Inflammatory macrophage treated with lipopolysaccharide for 1 hour (primary cell): ENCODE results near the gene ARVCF.
A peak's percentile ranks its signal among the peaks of the same experiment; 100 is the strongest.

ENCODE experiments used
- DNase-seq, 2 donors: peaks; one replicate each; pipeline ENCODE4 v3.0.0-alpha.2; 2020 to 2022

ARVCF gene

DNA sequence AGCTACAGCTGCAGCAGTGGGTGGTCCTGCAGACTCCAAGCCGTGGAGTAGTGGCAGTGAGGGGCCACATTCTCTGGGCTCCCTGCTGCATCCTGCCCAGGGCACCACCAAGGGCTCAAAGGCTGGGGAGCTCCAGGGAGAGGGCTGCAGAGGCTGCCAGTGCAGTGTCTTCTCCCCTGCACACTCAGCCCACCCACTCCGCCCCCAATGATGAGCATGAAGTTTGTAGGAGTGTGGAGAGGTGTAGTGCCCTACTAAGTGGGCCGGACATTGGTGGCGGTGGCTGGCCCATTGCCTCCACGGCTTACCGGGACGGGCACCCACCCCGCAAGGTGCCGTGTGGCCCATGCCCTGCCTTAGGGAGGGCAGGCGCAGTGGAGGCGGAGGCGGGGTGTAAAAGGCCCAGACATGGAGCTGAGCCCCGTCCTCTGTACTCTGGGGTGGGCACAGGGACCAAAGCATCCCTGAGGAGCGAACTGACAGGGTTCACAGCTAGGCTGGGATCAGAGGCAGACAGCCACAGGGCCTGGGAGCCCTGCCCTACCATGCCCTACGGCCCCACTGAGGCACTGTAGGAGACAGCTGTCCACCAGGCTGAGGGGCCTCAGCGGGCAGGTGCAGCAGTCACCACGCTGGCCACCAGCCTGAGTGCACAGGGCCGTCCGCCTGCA lies 18.9 kb downstream of the ARVCF start:
- no peak for DNase-seq

DNA sequence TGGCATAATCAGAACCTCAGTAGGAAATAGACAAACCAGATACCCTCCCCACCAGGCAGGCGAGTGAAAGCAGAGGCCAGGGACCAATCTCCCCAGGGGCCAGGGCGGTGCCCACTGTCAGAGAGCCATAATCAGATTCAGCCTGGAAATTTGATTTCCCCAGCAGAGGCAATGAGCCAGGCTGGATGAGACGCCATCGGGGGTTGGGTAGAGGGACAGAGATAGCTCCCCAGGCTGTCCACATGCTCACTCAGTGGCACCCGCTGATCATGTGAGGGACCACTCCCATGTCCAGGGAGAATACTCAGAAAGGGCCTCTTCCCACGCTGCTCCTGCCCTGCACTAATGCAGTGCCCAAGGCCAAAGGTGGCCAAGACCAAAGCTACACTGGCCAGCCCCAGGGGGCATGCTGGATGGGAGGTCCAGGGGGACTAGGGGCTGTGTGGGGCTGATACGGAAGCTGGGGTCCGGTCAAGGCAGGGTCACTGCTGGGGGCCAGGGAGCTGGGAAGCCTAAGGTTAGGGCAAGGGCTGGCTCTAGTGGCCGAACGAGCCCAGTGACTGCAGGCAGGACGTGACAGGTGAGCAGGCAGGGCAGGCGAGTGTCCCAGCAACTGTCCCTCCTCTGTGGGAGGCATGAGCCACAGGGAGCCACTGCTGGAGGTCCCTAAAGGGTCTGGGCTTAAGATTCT lies 19.8 kb downstream of the ARVCF start:
- no peak for DNase-seq

DNA sequence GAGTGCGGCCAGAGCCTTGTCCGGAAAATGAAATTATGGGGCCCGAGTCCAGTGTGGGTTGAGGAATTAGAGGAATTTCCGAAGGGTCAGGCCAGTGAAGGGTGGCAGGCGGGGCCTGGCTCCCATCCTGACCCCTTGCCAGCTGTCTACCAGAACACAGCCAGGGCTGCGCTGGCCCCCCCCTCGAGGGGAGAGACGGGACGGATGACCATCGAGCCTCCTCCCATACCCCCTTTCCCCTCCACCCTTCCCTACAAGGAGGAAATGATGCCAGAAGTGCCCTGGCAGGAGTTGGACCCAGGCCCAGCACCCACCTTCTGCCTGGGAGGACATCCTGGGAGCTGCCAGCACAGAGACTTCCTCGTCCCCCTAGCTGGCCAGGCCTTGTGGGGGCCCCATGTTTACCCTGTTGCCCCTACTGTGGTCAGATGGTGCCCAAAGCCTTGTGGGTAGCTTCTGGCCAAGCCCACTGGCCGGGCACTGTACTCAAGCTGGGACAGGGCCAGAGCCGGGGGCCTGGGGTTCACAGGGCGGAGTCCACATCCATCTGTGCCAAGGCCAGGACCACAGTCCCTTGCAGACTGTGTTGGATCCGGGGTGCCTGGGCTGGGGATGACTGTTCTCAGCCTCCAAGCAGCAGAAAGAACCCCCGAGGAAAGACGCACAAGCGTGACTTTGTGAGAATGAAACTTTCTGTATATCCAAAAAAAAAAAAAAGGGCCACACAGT lies 20.8 kb downstream of the ARVCF start:
- no peak for DNase-seq

DNA sequence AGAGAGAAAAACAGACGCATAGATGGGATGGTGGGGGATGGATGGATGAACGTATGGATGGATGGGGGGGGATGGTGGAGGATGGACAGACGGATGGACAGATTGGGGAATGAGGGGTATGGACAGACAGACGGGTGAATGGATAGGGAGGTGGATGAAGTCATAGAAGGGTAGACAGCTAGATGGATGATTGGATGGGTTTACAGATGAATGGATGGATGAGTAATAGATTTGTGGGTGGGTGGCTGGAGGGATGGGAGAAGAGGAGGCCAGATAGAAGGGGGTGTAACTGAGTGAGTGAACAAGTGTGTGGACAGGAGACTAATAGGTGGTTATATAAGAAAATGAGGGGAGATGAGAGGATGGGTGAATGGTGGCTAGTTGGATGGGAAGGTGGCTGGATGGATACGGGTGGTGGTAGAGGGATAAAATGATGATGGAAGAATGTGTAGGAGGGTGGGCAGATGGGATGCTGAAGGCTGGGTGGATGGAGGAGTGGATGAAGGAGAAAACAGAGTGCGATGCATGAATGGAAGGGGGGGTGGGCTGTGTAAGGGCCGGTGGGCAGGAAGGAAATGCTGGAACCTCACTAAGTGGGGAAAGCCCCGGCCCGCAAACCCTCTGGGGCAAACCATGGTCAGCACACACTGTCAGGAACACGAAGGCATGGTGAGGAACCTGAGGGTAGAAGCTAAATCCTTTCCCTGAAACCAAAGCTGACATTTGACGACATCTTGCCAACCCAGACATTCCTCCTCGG lies 21.6 kb downstream of the ARVCF start:
- DNase-seq, result no peak

DNA sequence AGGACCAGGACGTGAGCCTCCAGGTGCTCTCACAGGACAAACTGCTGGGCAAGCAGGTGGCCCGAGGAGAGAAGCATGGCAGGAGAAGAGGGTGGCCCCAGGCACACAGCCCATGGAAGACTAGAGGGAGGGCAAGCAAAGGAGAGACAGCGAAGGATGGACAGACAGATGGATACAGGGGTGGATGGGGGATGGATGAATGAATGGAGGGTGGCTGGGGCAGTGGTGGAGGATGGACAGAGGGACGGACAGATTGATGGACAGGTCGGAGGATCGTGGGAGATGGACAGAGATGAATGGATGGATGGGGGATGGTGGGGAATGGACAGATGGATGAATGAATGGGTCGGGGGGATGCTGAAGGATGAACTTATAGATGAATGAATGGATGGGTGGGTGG lies 22.7 kb downstream of the ARVCF start:
- no peak for DNase-seq

DNA sequence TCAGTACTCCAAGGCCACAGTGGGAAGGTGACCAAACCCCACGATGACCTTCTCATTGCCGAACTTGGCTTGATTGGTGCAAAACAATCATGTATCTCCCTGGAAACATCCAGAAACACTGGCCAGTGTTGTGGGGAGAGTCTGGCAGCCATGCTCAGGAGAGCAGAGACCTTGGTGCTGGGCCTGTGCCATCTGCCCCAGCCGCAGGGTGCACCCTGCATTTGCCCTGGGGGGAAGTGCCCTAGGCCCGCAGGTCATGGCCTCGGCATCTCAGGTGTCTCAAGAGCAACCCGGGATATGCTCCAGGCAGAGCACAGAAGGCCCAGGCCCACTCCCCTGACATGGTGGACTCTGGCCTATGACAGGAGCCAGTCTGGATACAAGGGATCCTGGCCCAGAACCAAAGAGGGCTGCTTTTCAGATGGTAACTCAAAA lies 23.7 kb downstream of the ARVCF start:
- DNase-seq, result no peak

DNA sequence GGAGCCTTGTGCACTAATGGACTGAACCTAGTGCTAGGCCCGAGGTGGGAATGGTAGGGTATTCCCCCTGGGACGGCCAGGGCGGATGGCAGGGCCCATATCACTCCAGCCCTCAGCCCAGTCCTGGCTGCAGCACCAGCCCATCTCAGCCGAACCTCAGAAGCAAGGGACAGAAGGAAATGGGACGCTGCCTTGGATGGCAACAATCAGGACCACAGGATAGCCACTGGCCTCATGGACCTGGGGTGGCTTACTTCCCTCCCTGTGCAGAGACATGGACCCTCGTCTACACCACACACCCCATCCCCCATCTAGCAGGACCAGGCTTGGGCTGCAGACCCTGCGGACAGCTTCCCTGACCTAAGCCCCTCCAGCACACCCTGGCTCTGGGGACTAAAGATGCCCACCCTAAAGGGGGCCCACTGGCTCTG lies 24.1 kb downstream of the ARVCF start:
- DNase-seq, result no peak

DNA sequence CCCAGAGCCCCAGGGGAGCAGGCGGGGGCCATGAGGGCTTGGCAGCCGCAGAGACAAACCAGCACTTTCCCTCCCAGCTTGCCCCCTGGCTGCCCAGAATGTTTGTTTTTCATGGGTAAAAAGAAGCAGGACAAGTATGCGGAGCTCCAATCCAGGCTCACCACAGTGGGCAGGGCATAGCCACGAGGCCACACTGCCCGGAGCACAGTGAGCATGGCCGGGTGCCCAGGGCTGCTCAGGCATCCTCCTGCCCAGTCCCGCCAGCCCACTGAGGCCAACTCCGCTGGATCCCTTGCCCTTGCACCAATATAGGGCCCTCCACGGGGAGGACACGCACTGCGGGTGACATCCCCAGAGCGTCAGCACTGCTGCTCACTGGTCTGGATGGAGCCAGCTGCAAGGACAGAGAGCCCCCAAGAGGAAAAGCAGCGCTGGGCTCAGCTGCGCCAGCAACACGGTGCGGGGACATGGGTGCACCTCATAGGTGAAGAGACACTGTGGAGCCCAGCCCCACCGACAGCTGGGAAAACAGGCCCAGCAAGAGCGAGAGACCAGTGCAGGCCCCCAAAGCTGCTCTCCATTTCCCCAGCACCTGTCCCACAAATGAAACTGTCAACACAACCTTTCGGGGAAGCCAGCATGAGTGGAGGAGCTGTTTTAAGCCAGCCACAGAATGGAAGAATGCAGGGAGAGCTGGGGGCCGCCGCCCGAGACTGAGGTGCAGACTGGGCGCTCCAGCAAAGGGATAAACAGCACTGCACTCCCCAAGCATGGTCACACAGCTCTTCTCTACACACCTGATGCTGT lies 24.8 kb downstream of the ARVCF start:
- no peak for DNase-seq

DNA sequence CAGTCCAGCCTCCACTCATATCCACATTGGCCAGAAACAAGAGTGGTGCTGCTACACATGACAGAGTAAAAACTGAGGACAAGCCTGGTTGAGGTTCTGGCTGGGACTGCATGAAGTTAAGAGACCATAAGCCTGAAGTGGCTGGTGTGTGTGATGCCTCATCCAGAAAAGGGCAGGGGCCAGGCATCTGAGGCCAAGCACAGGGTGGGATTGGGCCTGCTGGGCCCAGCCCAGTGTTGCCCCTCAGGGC lies 25.3 kb downstream of the ARVCF start:
- no peak for DNase-seq

DNA sequence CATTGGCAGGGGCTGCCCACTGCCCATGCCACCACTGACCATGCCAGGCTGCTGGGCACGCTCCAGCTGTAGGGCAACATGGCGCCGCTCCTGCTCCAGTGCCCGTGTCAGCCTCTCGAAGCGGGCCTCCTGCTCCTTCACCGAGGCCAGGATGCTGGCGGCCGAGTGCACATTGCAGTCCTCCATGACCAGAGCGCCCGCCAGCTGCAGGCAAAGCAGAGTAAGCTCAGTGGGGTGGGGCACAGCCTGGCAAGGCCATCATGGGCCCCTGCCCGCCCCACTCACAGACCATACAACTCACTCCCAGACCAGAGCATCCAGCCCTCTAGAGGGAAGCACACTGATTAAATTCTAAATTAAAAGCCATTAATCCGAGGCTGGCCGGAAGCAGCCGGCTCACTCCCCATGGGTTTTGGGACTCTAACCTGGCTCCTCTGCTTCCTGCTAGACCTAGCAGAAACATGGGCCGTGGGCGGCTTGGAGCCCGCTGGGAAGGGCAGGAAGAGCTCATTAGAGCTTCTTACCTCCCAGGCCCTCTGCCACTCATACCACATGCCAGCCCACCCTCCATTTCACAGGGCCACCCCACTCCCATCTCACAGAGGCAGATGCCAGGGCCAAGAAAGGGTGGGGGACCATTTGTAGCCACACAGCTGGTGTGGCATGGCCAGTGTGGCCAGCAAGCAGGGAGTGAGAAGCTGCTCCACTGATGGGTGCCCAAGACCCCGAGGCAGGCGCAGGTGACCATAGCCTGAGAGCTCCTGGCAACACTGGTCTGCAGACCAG lies 25.8 kb downstream of the ARVCF start:
- no peak for DNase-seq

DNA sequence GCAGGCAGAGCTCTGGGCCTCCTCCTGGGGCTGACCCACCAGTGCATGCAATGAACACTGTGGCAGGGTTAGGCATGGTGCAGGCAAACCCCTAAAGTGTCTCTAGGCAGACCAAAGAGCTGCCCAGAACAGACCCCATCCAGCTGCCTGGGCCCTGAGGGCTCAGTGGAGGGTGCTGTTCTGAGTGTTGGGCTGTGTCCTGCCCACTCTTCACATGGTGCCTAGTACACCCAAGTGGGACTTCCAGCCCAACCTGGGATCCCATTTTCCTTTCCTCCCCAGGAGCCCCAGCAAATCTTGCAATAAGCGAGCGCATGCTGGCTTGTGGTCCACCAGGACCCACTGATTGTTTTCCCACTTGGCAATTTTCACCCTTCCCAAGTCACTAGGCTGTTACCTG lies 26.4 kb downstream of the ARVCF start:
- DNase-seq, result no peak

DNA sequence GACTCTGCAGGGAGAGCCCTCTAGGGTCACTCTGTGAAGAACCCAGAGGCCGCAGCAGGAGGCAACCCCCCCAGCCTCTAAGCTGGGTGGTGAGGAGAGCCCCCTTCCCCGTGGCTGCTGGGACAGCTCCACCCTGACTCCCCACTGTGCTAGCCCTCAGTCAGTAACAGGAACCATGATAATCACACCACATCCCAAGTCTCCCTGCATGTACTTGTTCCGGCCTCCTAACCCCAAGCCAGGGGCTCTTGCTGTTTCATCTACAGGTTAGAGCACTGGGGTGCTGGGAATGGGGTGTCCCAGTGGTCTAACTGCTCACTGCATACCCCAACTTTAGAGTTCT lies 26.9 kb downstream of the ARVCF start:
- DNase-seq, result no peak

DNA sequence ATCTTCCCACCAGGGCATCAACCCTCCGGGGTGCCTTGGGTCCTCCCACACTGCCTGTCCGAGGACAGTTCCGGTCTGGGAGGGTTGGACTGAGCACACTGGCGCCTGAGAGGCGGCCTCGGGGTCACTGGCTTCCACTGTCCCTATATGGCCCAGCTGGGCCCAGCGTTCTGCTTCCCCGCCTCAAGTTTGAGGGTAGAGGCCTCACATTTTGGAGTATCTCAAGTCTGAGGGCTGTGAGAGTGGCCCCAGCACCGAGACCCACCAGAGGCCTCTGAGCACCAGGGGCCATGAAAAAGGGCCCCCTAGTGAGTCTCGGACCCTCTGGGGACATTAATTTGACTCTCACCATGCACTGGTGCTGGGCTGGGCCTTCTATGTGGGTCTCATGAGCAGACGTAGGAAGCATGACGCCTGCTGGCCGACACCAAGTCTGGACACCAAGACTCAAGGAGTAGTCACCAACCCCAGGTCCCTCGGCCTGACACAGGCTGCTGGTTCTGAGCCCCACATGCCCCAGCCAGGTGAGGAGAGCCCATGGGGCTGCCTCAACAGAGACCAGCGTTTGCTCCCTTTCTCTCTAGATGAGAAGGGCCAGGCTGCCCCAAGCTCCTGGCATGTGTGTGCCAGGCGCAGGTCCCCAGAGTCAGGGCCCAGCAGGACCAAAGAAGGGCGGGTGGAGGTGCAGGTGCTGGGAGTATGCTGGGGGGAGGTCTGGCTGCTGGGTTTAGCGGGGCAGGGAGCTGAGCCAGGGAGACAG lies 27.5 kb downstream of the ARVCF start:
- no peak for DNase-seq

DNA sequence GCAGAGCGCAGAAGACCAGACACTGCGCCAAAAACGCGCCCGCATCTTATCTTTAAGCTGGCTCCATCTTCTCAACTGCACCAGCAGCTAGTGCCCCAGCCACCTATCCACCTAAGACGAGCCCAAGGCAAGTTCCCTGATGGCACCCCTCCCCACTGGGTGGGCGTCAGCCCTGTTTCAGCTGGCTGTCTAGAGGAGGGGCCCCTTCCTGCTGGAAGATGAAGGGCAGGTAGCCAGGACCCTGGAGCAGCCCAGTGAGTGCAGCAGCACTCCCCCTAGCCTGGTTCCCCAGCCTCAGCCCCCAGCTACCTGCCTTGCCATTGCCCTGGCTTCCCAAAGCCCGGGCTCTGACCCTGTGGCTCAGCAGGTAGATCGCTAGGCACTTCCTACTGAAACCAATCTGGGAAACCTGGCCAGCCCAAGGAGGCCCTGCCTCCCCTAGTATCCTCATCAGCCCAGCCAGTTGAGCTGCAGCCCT lies 28.3 kb downstream of the ARVCF start:
- no peak for DNase-seq

DNA sequence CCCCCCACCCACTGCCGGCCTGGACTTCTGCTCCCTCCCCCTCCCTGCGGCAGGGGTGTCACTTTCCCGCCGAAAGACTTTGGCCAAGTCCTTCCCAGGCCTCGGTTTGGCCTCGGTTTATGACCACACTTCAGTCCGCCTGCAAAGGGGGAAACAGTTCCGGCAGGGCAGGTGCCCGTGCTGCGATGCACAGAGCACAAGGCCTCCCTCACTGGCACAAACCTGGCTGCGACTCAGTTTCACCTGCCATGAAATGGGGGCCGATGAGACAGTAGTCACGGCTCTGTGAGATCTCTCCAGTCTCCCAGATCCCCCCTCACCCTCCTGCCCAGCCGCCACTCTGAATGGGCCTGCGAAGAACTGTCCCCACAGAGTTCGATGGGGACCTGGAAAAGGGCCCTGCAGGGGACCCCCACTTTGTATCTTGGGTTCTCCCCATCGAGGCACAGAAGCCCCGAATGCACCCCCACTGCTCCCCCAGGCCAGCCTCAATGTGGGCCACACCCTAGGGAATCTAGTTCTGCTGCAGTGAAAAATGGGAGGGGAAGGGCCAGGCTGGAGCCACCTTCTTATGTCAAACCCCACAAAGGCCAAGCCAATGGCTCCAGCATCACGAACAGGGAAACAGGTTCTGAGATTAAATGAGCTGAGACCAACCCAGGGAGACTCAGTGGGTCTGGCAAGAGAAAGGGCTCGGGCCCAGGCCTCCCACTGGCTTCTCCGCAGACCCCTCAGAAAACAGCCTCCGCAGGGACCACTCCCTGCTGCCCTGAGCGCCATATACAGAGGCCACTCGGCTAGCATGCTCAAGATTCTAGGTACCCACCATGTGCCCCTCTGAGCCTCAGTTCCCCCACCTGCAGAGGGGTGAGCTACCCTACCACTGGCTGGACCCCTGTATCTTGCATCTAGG lies 29.0 kb downstream of the ARVCF start:
- no peak for DNase-seq

DNA sequence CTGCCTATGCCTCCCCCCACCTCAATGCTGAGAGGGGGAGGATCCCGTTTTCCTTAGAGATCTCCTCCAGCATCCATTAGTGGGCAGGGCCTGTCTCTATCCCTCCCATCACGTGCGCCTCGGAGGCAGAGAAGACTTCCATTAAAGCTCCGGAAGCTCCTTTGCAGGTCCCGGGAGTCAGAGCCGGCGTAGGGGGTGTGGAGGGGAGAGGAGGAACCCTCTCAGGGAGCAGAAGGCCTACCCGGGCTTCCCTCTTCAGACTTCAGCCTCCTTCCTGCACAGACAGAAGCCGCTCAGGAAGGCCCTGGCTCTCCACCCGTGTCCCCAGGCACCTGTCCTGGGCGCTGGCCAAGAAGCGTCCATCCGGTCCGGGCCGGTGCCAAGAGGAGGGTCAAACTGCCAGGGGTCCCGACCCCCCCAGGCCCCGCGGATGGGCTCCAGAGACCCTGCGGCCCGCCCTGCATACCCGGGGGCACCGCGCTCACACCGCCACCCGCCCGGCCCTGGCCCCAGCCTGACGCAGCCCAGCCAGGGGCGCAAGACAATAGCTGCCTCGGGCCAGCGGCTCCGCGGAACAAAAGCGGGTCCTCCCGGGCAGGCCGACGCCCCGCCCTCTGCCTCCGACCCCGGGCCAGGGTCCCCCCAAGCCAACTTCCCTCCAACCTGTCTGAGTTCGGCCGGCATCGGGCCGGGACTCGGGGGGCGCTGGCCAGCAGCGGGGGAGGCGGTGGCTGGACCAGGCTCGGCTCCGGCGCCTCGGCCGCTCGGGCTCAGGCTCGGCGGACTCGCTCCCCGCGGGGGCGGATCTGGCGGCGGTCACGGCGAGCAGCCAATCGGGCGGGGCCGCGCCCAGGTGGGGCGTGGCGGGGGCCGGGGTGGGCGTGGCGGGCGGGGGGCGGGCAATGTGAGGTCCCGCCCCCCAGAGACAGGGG lies 29.9 kb downstream of the ARVCF start:
- peak; percentile 65 to 73 for DNase-seq

DNA sequence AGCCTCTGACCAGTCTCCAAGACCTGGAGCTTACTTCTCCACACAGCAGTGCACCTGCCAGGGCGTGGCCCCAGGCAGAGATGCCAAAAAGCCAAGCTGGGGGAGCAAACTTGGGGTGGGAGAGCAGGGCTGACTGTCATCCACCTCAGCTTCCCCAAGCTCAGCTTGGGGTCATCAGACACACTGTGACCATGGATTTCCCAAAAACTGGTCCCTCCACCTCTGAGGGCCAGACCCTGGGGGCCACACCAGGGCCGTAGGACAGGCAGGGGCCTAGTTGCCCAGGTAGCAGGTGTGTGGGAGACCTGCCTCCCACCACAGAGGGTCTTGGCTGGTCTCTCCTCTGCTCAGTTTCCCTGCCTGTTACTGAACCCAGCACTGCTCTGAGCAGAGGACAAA lies 30.6 kb downstream of the ARVCF start:
- no peak for DNase-seq

DNA sequence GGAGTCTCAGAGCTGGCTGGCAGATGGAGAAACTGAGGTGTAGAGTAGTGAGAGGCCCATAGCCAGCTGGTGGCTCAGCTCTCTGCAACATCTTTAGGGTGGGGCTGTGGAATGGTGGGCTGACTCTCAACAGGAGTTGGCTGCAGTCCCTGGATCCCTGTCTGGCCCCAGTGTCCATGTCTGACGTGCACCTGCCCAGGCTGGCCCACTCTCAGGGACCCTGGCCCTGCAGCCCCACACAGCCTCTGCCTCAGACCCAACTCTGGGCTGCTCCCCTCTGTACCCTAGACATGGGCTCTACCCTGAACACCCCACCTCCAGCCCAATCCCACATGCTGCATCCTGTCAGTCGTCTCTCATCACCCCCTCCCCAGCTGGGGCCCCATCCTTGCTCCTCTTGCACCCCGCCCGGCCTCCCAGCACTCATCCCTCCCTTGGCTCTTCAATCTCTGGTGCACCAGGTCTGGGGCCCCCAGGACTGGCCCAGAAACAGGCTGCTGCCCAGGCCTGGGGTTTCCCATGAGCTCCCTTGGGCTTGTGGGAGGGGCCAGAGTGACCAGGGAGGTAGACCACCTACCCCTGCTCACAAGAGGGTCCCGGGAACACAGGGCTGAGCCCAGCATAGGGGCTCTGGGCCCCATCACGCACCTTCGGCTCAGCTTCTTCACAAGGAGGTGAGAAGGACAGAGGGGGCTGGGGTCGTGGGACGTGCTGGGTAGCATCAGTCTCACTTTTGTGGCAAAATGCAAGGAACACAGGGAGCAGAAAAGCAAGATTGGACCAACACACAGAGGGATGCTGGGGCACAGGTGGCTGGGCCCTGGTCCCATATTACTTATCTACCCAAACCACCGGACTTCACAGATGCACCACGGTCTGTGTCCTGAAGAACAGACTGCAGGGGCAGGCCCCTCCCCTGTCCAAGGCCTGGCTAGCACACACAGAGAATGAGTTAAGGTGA lies 31.5 kb downstream of the ARVCF start:
- DNase-seq, result no peak
